KOPT-K1 (cell line): Measurements from ENCODE around the gene ZNF700.

Experiments used
- H3K27ac ChIP-seq: fragments of 200-600 bp; sonication (generic); 2 replicates; pipeline ENCODE4 v1.5.1; 2016; ENCODE audit warnings: antibody characterized with exemption, mild to moderate bottlenecking, low read depth, low read length; ENCODE audit not compliant: poor library complexity, severe bottlenecking
- H3K36me3 ChIP-seq: fragments of 200-600 bp; sonication (generic); 2 replicates; pipeline ENCODE4 v1.5.1; 2017; ENCODE audit warnings: antibody characterized with exemption, mild to moderate bottlenecking, low read length, moderate library complexity; ENCODE audit not compliant: insufficient read depth
- H3K9me3 ChIP-seq: fragments of 200-600 bp; sonication (generic); 2 replicates; pipeline ENCODE4 v1.5.1; 2017; ENCODE audit warnings: antibody characterized with exemption, low read length, mild to moderate bottlenecking; ENCODE audit not compliant: insufficient read depth, poor library complexity, severe bottlenecking

The ZNF700 gene

GRCh38 chr19:11995174-11995573, 70.3 kb downstream of the ZNF700 start:
- H3K27ac ChIP-seq = no peak overlapping the region
- H3K9me3 ChIP-seq = peaks cover 67% of the 10 kb centered on the region
- H3K36me3 ChIP-seq = peaks cover 74% of the 10 kb centered on the region
